ENCODE data around the gene ACOT4.
"Not testable (repeated sequence)": the region's sequence is repeated elsewhere in the genome, so short reads cannot be mapped to it uniquely, and the experiment has no call there.

ACOT4 gene

GRCh38 chr14:73630009-73630780, 38.5 kb downstream of the ACOT4 start:
- in situ Hi-C loops (cut with HindIII; ENCODE audit: low sequenced_read_pairs) = no loop called here

- in situ Hi-C loops (cut with HindIII; ENCODE audit: low sequenced_read_pairs) = no loop called here
Measured at GRCh38 chr14:73633116-73634010, 41.7 kb downstream of the ACOT4 start.

GRCh38 chr14:73634011-73634833, 42.5 kb downstream of the ACOT4 start:
- in situ Hi-C loops (cut with HindIII; ENCODE audit: low sequenced_read_pairs) = no loop called here

GRCh38 chr14:73636355-73636754, 44.7 kb downstream of the ACOT4 start:
- in situ Hi-C loops (cut with HindIII; ENCODE audit: low sequenced_read_pairs) = not testable (repeated sequence)

- in situ Hi-C loops (cut with HindIII; ENCODE audit: low sequenced_read_pairs) = no loop called here
Measured at GRCh38 chr14:73637830-73638229, 46.2 kb downstream of the ACOT4 start.

GRCh38 chr14:73640796-73641365, 49.2 kb downstream of the ACOT4 start:
- in situ Hi-C loops (cut with HindIII; ENCODE audit: low sequenced_read_pairs) = no loop called here

GRCh38 chr14:73644531-73645247, 53.0 kb downstream of the ACOT4 start, which contains the start of gene DNAL1:
DNAL1 (plus strand) TSS chr14:73644986; CDS start chr14:73645040, 54 bp downstream.
- in situ Hi-C loops (cut with HindIII; ENCODE audit: low sequenced_read_pairs) = no loop called here

GRCh38 chr14:73645248-73645610, 53.6 kb downstream of the ACOT4 start:
- in situ Hi-C loops (cut with HindIII; ENCODE audit: low sequenced_read_pairs) = no loop called here
